H1 (cell line): Measurements from ENCODE around the gene EPHB6. TPM values are rescaled to one million over a fixed set of nuclear protein-coding genes. Genes with fewer than 3 reads are reported as not detected.

ENCODE experiments used
- CTCF ChIA-PET: fragments of 300-600 bp; sonication (Branson Sonifier 250); formaldehyde crosslinking; loops from one replicate; lab custom pipeline; 2021; ENCODE audit not compliant: partially characterized antibody; lab: Charles Lee
- POLR2A ChIA-PET: fragments of 300-600 bp; sonication (Branson Sonifier 250); formaldehyde crosslinking; loops from one replicate; lab custom pipeline; 2021; ENCODE audit warnings: inconsistent platforms; ENCODE audit not compliant: partially characterized antibody; lab: Charles Lee
- DNase-seq, 2 experiments: peaks; one replicate each; pipeline versions ENCODE4 v3.0.0 to v3.0.0-alpha.2; 2010 to 2022; ENCODE audit warnings: low spot score in 2 of 2, low read depth in 1 of 2, mixed read lengths in 1 of 2
- FAIRE-seq: peaks from 2 replicates; lab custom pipeline; 2011; peaks lifted over from hg19 to GRCh38; lab: Jason Lieb, UNC
- H2AFZ ChIP-seq: 2 replicates; pipeline ENCODE4 v1.8.1; 2012; ENCODE audit warnings: low read length, inconsistent platforms
- H2AK5ac ChIP-seq: 2 replicates; pipeline ENCODE4 v1.6.1; 2013; ENCODE audit warnings: low read depth, low read length
- H2BK120ac ChIP-seq: replicated peaks from 2 replicates; pipeline ENCODE3; 2013; ENCODE audit warnings: low read depth, low read length, inconsistent platforms
- H2BK12ac ChIP-seq: 2 replicates; pipeline ENCODE4 v1.6.1; 2013; ENCODE audit warnings: low read depth, low read length
- H2BK15ac ChIP-seq: 2 replicates; pipeline ENCODE4 v1.6.1; 2013; ENCODE audit warnings: low read length
- H2BK20ac ChIP-seq: 2 replicates; pipeline ENCODE4 v1.6.1; 2013; ENCODE audit warnings: low read length
- H2BK5ac ChIP-seq: 2 replicates; pipeline ENCODE4 v1.6.1; 2013; ENCODE audit warnings: low read depth, low read length
- H3K14ac ChIP-seq: 2 replicates; pipeline ENCODE4 v1.6.1; 2013; ENCODE audit warnings: inconsistent platforms; ENCODE audit not compliant: insufficient read length
- H3K18ac ChIP-seq: 2 replicates; pipeline ENCODE4 v1.6.1; 2013; ENCODE audit warnings: low read length; ENCODE audit errors: extremely low read depth
- H3K23ac ChIP-seq: 2 replicates; pipeline ENCODE4 v1.6.1; 2013; ENCODE audit warnings: inconsistent platforms; ENCODE audit not compliant: insufficient read length
- H3K23me2 ChIP-seq: 2 replicates; pipeline ENCODE4 v1.6.1; 2013; ENCODE audit warnings: low read depth, low read length
- H3K27ac ChIP-seq: 2 replicates; pipeline ENCODE4 v1.6.1; 2011; ENCODE audit warnings: low read depth, low read length, inconsistent platforms
- H3K27me3 ChIP-seq, 4 experiments: replicated peaks in 1 of 4; 1 replicate in 1 of 4; 2 replicates in 3 of 4; pipeline versions ENCODE4 v1.6.1 to v1.8.1; 2011 to 2013; ENCODE audit warnings: low read length in 3 of 4, mild to moderate bottlenecking in 3 of 4, inconsistent platforms in 2 of 4, mixed read lengths in 2 of 4, moderate library complexity in 1 of 4; ENCODE audit not compliant: control insufficient read depth in 3 of 4, insufficient read depth in 3 of 4; ENCODE audit errors: extremely low read depth in 1 of 4
- H3K36me3 ChIP-seq, 4 experiments: 2 replicates each; pipeline versions ENCODE4 v1.6.1 to v1.8.1; 2011 to 2013; ENCODE audit warnings: mild to moderate bottlenecking in 4 of 4, low read length in 3 of 4, moderate library complexity in 2 of 4, control low read depth in 1 of 4, inconsistent platforms in 1 of 4; ENCODE audit not compliant: insufficient read depth in 4 of 4, control insufficient read depth in 2 of 4
- H3K4ac ChIP-seq: replicated peaks from 2 replicates; pipeline ENCODE3; 2013; ENCODE audit warnings: low read length, low read depth, mixed read lengths, inconsistent platforms; ENCODE audit not compliant: insufficient read length
- H3K4me1 ChIP-seq, 4 experiments: replicated peaks in 1 of 4; 1 replicate in 1 of 4; 2 replicates in 3 of 4; pipeline versions ENCODE4 v1.6.1 to v1.8.1; 2011 to 2013; ENCODE audit warnings: low read length in 3 of 4, inconsistent platforms in 2 of 4, mixed read lengths in 1 of 4; ENCODE audit not compliant: insufficient read depth in 4 of 4, control insufficient read depth in 3 of 4
- H3K4me2 ChIP-seq, 2 experiments: 2 replicates each; pipeline versions ENCODE4 v1.6.1 to v1.8.1; 2011 to 2013; ENCODE audit warnings: low read depth in 2 of 2, low read length in 2 of 2, control low read depth in 1 of 2, inconsistent platforms in 1 of 2, mild to moderate bottlenecking in 1 of 2; ENCODE audit not compliant: insufficient read depth in 1 of 2
- H3K4me3 ChIP-seq, 4 experiments: fragments of 200-600, 300-600 bp in 1 of 4; sonication (generic), shearing (Covaris generic), sonication (Bioruptor Twin) in 1 of 4; 2 replicates each; pipeline versions ENCODE4 v1.5.1 to v1.8.1; 2011 to 2016; ENCODE audit warnings: low read length in 4 of 4, low read depth in 3 of 4, control low read depth in 2 of 4, inconsistent platforms in 2 of 4, mild to moderate bottlenecking in 2 of 4, mixed read lengths in 1 of 4, moderate library complexity in 1 of 4; ENCODE audit not compliant: insufficient read depth in 2 of 4; ENCODE audit errors: extremely low read depth in 1 of 4
- H3K56ac ChIP-seq: replicated peaks from 2 replicates; pipeline ENCODE3; 2013; ENCODE audit warnings: low read depth, mild to moderate bottlenecking, mixed read lengths, low read length, inconsistent platforms; ENCODE audit not compliant: insufficient read length
- H3K79me1 ChIP-seq: 2 replicates; pipeline ENCODE4 v1.6.1; 2013; ENCODE audit warnings: low read depth, low read length, control low read depth
- H3K79me2 ChIP-seq, 2 experiments: 2 replicates each; pipeline versions ENCODE4 v1.6.1 to v1.8.1; 2012 to 2013; ENCODE audit warnings: low read length in 2 of 2, mild to moderate bottlenecking in 2 of 2, inconsistent platforms in 1 of 2; ENCODE audit not compliant: insufficient read depth in 2 of 2, control insufficient read depth in 1 of 2
- H3K9ac ChIP-seq, 4 experiments: replicated peaks in 1 of 4; 1 replicate in 1 of 4; 2 replicates in 3 of 4; pipeline versions ENCODE4 v1.6.1 to v1.8.1; 2011 to 2013; ENCODE audit warnings: low read depth in 3 of 4, low read length in 3 of 4, control low read depth in 2 of 4, mild to moderate bottlenecking in 2 of 4, moderate library complexity in 2 of 4, inconsistent platforms in 1 of 4; ENCODE audit errors: extremely low read depth in 1 of 4
- H3K9me3 ChIP-seq, 2 experiments: 2 replicates each; pipeline versions ENCODE4 v1.6.1 to v1.8.1; 2012 to 2013; ENCODE audit warnings: mild to moderate bottlenecking in 2 of 2, moderate library complexity in 2 of 2, control low read depth in 1 of 2, inconsistent platforms in 1 of 2, low read depth in 1 of 2, low read length in 1 of 2, mixed read lengths in 1 of 2; ENCODE audit not compliant: insufficient read depth in 2 of 2
- H4K20me1 ChIP-seq, 2 experiments: replicated peaks in 1 of 2; 2 replicates each; pipeline versions ENCODE3 to v1.8.1; 2011 to 2013; ENCODE audit warnings: inconsistent platforms in 2 of 2, low read length in 2 of 2, mild to moderate bottlenecking in 1 of 2; ENCODE audit not compliant: insufficient read depth in 2 of 2, control insufficient read depth in 1 of 2
- H4K5ac ChIP-seq: 2 replicates; pipeline ENCODE4 v1.6.1; 2013; ENCODE audit warnings: low read length, low read depth, mixed read lengths, inconsistent platforms; ENCODE audit not compliant: insufficient read length
- H4K8ac ChIP-seq: 2 replicates; pipeline ENCODE4 v1.8.0; 2013; ENCODE audit warnings: mild to moderate bottlenecking, moderate library complexity, low read length, inconsistent platforms; ENCODE audit not compliant: insufficient read depth; ENCODE audit errors: extremely low read depth
- H4K91ac ChIP-seq: replicated peaks from 2 replicates; pipeline ENCODE3; 2013; ENCODE audit warnings: low read length, mixed read lengths, inconsistent platforms; ENCODE audit not compliant: insufficient read length
- CHD1 ChIP-seq: IDR thresholded peaks from 2 replicates; pipeline ENCODE4 v1.6.1; 2012; ENCODE audit warnings: low read depth, low read length, improper control_type of control experiment
- GABPA ChIP-seq: IDR thresholded peaks from 2 replicates; pipeline ENCODE4 v1.6.1; 2011; ENCODE audit warnings: mild to moderate bottlenecking, low read length, moderate library complexity, borderline replicate concordance; ENCODE audit not compliant: insufficient read depth
- RAD21 ChIP-seq, 2 experiments: IDR thresholded peaks in 1 of 2; conservative IDR thresholded peaks in 1 of 2; 2 replicates each; pipeline ENCODE4 v1.6.1; 2011; ENCODE audit warnings: low read depth in 2 of 2, low read length in 2 of 2, improper control_type of control experiment in 1 of 2, inconsistent platforms in 1 of 2, mild to moderate bottlenecking in 1 of 2, moderate library complexity in 1 of 2
- WGBS, 2 experiments: shearing (Covaris generic) in 1 of 2; methylation state at CpG; one replicate each; pipeline versions ENCODE4 v1.1.6 to v1.1.7; 2013 to 2015; ENCODE audit warnings: low lambda C conversion rate in 2 of 2, mixed read lengths in 2 of 2, inconsistent platforms in 1 of 2, low coverage in 1 of 2, missing lambda C conversion rate in 1 of 2; ENCODE audit not compliant: insufficient replicate concordance in 2 of 2, insufficient coverage in 1 of 2, insufficient read length in 1 of 2; ENCODE audit errors: extremely low coverage in 1 of 2, missing lambda C conversion rate in 1 of 2; 5-methylcytosine and 5-hydroxymethylcytosine counted together
- polyA plus RNA-seq, 7 experiments: library from polyadenylated mRNA; depleted of rRNA in 3 of 7; stranded (reverse) in 5 of 7; unstranded in 2 of 7; fragments of >200 nt in 5 of 7; fragments of 200-250 nt in 2 of 7; gene quantifications; 1 replicate in 5 of 7; 2 replicates in 1 of 7; 4 replicates in 1 of 7; pipeline versions ENCODE4 v1.2.1 to v1.2.3, GENCODE V29; 2011 to 2013; ENCODE audit warnings: missing spikeins in 2 of 7, mixed read lengths in 2 of 7
- total RNA-seq: library from RNA; stranded (reverse); fragmentation: NEBNext Ultra II Directional; extraction: Animal tissue kit (Norgen Biotek cat#: 25700); gene quantifications from 2 replicates; pipeline ENCODE4 v1.2.1, GENCODE V29; 2021

Gene EPHB6
- total and polyA plus RNA-seq, 2 of the 8 experiments (the other 6 are each of a cell fraction or from before 2014, with no cell fraction given), result 19.7 TPM

DNA sequence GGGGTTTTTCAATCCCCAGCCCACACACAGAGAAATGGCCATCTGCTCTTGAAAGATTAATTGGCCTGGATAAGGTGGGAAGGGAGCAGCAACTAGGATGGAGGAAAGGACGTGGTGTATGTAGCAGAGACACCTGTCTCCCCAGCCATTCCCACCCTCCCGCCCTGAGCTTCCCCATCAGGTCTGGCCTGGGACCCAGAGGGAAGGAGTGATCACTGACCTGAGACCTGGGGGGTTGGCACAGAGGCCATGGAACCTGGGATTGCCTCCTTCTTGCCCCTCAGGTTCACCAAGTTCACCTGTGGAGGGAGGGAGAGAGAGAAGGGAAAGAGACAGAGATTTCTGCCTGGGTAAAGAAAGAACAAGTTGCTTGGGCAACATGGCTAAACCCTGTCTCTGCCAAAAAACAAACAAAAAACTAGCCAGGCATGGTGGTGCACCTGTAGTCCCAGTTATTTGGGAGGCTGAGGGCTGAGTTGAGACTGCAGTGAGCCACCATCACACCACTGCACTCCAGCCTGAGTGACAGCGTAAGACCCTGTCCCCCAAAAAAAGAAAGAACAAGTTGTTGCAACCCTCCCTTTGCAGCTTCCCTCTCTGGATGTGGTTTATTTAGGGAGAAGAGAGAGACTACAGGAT is 42.0 kb downstream of the EPHB6 start:
- H3K79me2 ChIP-seq, result no peaks in the 10 kb centered on the region
- H3K23ac ChIP-seq, result no peak overlapping the region
- WGBS, 2 experiments, result 88% methylated on average over 1 of the region's 3 CpGs; no CpG with 5 or more reads in 1 of the 2 experiments
- H3K18ac ChIP-seq, result no peak overlapping the region; the same call in 1 of the 2 replicates
- no peaks in the 10 kb centered on the region for H3K36me3 ChIP-seq
- no peak overlapping the region for H3K56ac ChIP-seq
- no peak overlapping the region for H3K14ac ChIP-seq
- no peak overlapping the region for H2BK20ac ChIP-seq
- H3K4me1 ChIP-seq, result peaks cover 0 to 3% (median 0%) of the 10 kb centered on the region in 4 experiments; a peak in 1 of 7 replicates
- no peak overlapping the region for H2AK5ac ChIP-seq
- no peak overlapping the region for H4K8ac ChIP-seq
- TF ChIP-seq CHD1 (no peak), GABPA (no peak), RAD21 (IDR thresholded peaks at IDR 0.05 in 1 of 2, conservative IDR thresholded peaks at IDR 0.05 in 1 of 2; ENCODE audit: low read depth in 2 of 2, low read length in 2 of 2) (no peak)
- H3K23me2 ChIP-seq, result no peaks in the 10 kb centered on the region
- no peak overlapping the region for H2BK15ac ChIP-seq
- no peak overlapping the region for H4K91ac ChIP-seq
- CTCF ChIA-PET, result interaction anchor here (0.8 to 8.2 kb wide), 7 partner anchors 13 to 106 kb away, joined by 3 to 69 read pairs (median 22); partner anchors contain the start of gene LLCFC1
- no peak overlapping the region for H3K4ac ChIP-seq
- no peak overlapping the region for H2AFZ ChIP-seq
- DNase-seq, result no peak
- no peak overlapping the region for H3K27ac ChIP-seq
- FAIRE-seq, result no peak
- no peaks in the 10 kb centered on the region for H3K9me3 ChIP-seq
- no peaks in the 10 kb centered on the region; a peak in 1 of 7 replicates for H3K27me3 ChIP-seq
- POLR2A ChIA-PET, result no interaction called here
- H2BK5ac ChIP-seq, result no peak overlapping the region
- no peak overlapping the region for H3K4me2 ChIP-seq
- no peak overlapping the region for H4K5ac ChIP-seq
- no peaks in the 10 kb centered on the region for H3K79me1 ChIP-seq
- H4K20me1 ChIP-seq, result peaks cover 0 to 2% of the 10 kb centered on the region in 2 experiments
- H3K9ac ChIP-seq, result no peak overlapping the region
- no peak overlapping the region for H3K4me3 ChIP-seq
- no peak overlapping the region for H2BK12ac ChIP-seq
- no peak overlapping the region for H2BK120ac ChIP-seq
